SIG-M5 treated with dmso at 0.1 percent for 504 hours (cell line): ENCODE measurements around the gene LMAN2.
A peak's percentile ranks its signal among the peaks of the same experiment; 100 is the strongest.

Experiments
- DNase-seq: peaks from one replicate; lab custom pipeline; 2025; ENCODE audit not compliant: unreplicated experiment; lab: John Stamatoyannopoulos, UW

LMAN2 gene

GRCh38 chr5:177328545-177329231, 22.8 kb downstream of the LMAN2 start:
- no peak for DNase-seq

DNA sequence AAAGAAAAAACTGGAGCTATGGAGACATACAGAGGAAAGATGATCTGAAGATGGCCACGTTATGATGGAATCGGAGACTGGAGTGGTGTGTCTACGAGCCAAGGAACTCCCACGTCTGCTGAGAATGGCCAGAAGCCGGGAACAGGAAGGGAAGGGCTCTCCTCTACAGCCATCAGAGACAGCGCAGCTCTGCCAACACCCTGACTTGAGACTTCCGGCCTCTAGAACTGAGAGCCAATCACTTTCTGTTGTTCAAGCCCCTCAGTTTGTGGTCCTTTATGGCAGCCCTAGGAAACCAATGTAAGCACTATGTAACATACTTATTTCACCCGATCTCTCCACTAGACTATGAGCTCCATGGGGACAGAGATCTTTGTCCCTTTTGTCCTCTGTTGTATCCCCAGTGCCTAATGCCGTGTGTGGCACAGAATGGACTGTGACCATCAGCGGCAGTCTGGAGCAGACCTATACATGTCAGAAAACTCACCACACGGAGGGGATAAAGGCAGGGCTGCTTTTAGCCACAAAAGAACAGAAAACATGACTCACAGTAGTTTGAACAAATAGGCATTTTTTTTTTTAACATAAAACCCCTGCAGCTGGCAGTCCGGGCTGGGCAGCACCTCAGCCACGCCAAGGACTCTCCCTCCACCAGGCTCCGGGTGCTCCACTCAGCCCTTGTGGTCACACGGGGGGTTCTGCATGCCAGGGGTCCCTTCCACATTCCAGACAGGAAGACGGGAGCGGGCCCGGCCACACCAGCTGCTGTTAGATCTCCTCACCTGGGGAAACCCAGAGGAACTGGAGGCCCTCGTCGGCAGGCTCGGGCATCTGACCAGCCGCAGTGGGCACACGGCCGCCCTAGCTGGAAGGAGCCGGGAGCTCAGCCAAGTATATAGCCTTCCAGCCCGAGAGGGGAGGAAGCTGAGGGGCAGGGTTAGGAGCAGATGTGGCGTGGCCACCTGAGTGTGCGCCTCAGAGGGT, 23.6 kb downstream of the LMAN2 start:
- DNase-seq, result no peak

DNA sequence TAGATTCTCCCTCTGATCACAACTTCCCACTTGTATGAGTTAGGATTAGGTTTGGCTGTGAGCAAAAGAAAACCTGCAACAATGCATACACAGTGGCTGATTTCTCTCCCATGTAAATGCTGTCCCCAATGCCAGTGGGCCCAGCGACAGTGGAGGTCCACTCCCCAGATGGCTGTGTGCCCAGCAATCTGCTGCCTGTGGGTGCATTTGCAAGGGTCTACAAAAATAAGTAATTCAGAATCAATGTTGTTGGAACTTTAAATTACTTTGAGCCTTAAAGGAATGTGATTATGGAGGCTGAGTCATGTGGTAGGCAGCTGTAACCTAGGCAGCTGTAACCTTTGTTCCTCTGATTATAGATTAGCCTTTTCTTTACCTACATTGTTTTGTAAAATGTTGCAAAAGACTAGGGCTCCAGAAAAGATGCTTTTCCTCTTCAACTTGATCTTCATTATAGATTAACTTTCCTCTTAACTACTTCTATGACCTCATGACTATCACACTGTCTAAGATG, 25.5 kb downstream of the LMAN2 start:
- DNase-seq, result peak; percentile 19

DNA sequence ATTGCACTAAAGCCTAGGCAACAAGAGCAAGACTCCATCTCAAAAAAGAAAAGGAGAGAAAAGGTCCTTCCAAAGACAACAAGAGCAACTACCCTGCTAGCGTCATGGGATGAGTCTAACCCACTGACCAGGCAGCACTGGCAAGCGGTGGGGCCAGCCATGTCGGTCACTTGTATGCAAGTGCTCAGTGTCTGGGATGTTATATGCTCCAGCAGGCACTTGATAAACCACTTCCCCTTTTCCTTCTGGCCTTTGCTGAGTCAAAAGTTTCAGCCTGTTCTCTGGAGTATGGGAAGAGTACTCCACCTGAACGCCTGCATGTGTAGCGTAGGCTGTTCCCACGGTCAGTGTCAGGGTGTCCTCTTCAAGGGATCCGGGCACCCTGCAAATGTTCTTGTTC, 30.6 kb downstream of the LMAN2 start:
- peak; percentile 76 for DNase-seq

DNA sequence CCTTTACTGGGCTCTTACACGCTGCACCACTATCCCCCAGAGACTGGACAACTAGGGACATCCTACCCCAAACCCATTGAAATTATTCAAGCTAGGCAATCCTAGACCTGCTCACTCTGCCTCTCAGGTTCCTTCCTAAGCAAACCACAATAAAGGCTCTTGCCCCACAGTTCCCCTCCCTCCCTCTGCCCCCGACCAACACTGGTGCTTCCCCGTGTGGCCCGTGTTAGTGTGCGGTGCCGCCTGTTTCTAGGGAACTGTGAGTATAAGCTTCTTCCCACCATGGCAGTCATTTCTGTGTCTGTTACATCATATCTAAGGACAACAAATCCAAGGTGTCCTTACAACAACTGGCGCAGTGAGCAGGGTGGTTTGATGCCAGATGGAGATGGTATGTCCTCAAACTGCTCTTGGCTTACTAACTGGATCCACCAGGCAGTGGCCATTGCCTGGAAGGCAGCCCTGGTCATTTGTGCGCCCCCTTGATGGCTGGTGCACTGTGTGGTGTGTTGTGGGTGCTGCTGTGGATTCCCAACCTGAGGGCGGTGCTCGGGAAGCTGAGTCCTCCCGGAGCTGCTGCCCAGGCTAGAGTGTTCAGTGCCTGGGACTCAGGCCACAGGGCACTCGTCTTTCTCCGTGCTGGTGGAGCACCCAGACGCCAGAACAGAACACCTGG, 31.4 kb downstream of the LMAN2 start:
- no peak for DNase-seq

- peak; percentile 84 for DNase-seq
Observed at GRCh38 chr5:177317959-177318377, 33.5 kb downstream of the LMAN2 start.

- DNase-seq, result no peak
Observed at GRCh38 chr5:177316005-177316404, 35.5 kb downstream of the LMAN2 start.

DNA sequence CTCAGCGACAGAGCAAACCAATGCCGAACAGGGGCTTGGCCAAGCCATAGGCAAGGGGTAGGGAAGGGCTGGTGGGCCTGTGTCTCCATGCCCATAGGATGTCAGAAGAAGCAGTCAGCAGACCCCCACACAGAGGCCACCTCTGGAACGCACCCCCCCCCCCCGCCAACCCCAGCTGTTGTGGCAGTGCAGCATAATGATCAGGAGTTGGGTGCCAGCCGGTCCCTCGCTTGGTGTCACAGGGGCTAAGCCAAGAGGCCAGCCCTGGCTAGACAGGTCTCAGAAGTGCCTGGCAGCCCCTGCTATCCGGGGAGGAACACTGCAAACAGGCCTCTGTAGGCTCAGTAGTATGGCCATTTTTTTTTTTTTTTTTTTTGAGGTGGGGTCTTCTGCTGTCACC, 36.1 kb downstream of the LMAN2 start:
- no peak for DNase-seq

DNA sequence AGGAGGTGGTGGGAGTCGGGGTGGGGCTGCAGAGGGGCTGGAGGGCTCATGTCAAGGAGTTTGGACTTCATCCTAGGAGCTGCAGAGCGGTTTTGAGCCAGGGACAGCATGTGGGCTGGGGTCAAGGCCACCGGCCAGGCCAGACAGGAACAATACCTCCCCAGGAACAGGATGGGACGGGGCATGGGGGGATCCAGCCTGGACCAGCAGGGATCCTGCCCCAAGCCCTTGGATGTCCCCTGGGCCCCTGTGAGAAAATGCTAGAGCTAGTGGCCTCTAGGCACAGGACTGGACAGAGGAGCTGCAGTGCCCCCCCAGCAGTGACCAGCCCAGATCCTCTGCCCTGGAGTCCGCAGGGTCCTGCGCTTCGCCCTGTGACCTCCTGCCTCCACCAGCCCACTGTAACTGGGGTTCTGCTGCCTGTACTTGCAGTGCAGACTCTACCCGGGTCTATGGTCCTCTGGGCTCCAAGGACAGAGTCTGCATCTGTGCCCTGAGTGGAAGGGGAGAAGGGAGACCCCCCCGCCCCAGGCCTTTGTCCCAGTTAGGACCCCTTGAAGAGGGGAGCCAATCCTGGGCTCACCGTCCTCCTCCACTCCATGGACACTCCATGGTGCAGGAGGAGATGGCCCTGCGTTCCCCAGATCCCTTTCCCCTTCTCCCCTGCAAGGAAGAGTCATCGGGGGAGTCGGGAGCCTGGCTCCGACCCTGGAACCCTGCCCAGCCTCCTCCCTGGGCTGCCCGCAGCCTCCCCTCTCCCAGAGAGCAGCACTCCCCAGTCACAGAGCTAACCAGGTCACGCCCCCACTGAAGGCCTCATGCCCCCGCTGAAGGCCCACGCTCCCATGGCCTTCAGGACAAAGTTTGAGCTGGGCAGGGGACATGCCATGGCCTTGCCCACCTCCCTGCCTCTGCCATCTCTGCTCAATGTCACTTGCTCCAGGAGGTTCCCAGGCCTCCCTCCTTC, 36.8 kb downstream of the LMAN2 start:
- no peak for DNase-seq

DNA sequence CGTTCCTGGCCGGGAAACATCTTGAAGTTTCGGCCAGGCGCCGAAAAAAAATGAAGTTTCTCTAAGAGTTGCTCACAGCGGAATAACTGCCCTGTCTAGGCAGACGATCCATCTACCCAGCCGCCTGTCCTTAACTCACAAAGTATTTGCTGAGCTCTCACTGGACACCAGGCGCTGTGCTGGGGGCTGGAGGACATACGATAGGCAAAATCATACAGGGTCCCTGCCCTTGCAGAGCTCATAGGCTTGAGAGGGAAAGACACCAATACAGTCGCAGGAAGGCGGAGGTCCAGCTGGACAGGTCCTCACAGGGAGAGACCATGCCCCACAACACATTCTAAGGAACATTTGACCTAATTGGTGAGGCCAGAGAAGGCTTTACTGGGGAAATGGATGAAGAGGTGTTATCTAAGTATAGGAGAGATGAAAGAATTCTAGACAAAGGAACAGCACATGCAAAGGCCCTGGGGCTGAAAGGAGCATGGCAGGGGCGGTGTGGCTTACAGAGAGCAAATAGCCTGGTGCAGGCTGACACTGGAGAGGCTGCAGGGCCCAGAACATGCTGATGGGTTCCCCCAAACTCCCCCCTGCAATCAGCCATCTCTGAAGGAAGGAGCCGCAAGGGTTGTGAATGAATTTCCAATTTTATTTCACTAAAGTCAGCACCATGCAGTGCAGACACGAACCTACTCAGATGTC, 37.8 kb downstream of the LMAN2 start:
- DNase-seq, result no peak

DNA sequence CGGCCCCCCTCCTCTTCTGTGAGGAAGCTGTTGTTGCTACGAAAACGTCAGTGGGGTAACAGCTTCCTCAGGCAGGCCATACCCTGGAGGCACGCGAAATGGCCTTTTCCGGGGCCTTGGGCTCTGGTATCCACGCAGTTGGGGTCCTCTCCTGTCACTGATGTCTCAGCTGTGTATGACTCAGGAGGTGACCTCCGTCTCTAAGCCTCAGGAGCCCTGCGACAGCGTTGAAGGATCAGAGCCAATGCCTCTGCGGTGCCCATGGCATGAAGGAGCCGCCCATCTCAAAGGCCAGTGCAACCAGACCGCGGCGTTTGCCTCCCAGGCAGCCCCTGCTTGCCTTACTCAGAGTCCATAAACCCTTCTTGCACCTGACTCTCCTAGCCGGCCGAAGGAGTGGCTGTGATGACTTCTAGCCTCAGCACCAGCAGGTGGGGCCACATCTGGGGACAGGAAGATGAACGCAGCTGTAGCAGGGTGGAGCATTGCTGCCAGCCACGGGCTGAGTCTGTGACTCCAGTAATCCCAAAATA, 38.8 kb downstream of the LMAN2 start:
- DNase-seq, result peak; percentile 65

- DNase-seq, result peak; percentile 98
Observed at GRCh38 chr5:177311723-177312648, 39.5 kb downstream of the LMAN2 start, which contains the start of gene MXD3. MXD3 (minus strand) TSS chr5:177311898; CDS start chr5:177311830, 68 bp downstream.

DNA sequence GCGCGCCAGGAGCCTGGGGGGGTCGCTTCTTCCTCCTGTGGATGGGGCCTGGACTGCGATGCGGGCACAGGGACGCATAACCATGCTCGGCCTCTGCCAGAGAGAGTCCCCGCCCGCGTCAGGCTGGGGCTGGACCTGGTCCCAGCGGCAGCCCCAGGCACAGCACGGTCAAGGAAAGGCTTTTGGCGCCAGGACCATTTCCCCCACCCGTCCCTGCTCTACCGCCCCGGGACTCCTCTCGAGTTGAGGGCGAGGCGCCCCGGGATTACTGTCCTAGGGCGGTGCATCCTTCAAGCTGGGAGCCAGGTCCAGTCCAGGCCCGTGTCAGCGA, 40.1 kb downstream of the LMAN2 start:
- DNase-seq, result no peak

DNA sequence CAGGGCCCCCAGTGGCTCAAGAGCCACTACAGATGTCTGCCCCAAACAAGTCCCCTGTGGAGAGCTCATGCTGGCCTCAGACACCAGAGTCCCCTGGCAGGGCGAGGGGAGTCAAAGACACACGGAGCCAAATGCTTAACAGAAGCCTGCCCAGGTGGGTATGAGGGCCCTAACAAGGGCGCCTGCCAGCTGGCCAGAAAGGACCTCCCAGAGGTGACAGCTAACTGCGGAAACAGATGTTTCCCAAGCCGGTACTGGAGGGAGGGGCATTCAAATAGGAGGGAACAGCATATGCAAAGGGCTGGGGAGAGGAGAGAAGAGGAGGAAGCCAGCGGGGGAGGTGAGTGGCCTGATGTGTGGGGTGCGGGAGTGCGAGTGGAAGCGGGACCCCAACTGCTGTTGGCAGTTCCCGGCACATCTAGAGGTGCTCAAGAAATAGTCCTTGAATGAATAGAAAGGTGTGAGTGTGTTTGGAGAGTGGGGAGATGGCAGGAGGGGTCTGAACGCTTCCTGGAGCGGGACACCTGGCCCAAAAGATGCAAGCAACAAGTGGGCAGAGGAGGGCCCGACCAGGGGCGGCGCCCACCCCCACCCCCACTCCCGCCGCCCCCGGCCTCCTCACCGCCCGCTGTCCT, 40.6 kb downstream of the LMAN2 start:
- peak; percentile 88 for DNase-seq

GRCh38 chr5:177310332-177310731, 41.1 kb downstream of the LMAN2 start:
- no peak for DNase-seq

DNA sequence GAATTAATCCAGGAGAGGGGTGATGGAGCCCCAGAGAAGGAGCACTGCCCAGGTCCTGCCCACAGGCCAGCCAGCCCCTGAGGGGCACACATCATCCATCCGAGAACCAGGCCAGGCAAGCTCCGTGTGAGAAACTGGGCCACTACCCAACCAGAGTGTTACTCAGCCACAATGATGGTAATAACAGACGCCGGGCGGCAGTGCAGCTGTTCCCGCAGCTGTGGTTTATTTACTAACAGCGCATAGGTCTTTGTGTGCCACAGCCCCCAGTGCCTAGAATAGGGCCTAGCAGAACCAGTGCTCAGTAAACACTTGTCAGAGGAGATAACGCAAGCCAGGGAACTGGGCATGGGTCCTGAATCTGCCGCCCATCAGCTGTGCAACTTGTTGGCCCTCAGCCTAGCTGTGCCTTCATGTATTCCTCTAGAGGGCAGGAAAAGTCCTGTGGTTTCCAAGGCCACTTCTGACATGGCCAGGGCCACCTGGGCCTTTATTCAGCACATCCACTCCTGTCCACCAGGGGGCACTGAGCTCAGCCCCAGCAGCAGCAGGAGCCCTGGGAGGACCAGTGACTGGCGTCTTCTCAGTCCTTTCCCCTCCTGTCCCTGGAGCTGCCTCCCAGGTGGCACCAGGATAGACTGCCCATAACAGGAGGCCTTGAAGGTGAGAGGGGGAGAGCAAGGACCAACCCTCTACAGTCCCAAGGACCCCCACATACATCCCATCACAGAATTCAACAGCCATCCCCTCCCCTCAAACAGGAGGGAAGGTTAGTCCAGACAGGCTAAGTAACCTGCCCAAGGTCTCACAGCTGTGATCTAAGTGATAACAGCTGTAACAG, 41.9 kb downstream of the LMAN2 start:
- DNase-seq, result peak; percentile 72

DNA sequence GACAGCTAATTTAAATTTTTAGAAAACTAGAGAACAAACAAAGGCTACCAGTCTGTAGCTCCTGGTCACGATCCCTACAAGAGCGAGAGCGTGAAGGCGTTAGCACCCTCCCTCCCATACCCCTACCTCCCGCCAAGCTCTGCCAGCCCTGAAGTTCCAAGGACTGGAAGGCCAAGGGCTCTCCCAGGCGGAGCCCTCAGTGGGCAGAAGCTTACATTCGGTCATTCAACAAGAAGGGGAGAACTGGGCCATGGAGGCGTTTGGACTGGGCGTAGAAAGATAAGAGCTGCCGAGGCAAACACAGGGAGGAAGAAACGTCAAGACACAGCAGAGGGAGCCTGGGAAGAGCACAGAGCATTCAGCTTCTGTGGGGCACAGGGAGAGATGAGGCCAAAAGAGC, 42.7 kb downstream of the LMAN2 start:
- no peak for DNase-seq
